HG03354 (cell line): ENCODE results near the gene ADAMTS20.
"Not testable (repeated sequence)": the region's sequence is repeated elsewhere in the genome, so short reads cannot be mapped to it uniquely, and the experiment has no call there.

Source experiments
- ATAC-seq: cut with Tn5 transposase; IDR thresholded peaks from one replicate; pipeline ENCODE4 v1.9.1; 2021; ENCODE audit warnings: mild to moderate bottlenecking; ENCODE audit not compliant: unreplicated experiment, poor library complexity, severe bottlenecking

ADAMTS20 gene

DNA sequence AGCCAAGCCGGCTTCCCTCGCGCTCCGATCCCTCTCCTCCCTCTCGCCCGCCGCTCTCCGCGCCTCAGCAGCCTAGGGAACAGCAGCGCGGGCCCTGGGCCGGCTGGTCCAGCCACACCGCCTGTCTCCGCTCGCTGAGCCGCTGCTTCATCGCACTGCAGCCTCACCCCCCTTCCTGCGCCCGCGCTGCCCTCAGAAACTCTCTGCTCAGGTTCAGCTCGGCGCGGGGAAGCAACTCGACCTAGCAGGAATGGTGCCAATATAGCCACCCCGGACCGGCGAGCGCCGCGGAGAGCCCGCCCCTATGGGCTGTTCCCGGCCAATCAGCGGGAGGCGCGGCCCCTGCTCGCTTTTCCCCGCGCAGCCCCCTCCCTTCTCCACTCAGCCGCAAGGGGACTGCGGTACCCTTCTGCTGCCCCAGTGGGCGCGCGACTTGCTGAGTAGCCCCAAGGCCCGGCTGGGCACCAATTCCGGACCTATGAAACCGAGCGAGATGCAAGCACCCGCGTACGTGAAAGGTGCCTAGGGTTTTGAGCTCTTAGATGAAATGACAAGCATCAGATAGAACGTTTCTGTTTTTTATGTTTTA, at the start of gene ADAMTS20:
TSS of gene ADAMTS20 (minus strand) at position 233 of the 589 bp plus-strand sequence. CDS start 282 bp downstream, outside the sequence.
- ATAC-seq, result no peak

- ATAC-seq, result no peak
Observed at GRCh38 chr12:43599708-43600107, 47.7 kb upstream of the ADAMTS20 start.

- ATAC-seq, result no peak
Observed at GRCh38 chr12:43599066-43599465, 47.1 kb upstream of the ADAMTS20 start.

- no peak for ATAC-seq
Observed at GRCh38 chr12:43590307-43590706, 38.3 kb upstream of the ADAMTS20 start.

- no peak for ATAC-seq
Observed at GRCh38 chr12:43586646-43587245, 34.7 kb upstream of the ADAMTS20 start.

DNA sequence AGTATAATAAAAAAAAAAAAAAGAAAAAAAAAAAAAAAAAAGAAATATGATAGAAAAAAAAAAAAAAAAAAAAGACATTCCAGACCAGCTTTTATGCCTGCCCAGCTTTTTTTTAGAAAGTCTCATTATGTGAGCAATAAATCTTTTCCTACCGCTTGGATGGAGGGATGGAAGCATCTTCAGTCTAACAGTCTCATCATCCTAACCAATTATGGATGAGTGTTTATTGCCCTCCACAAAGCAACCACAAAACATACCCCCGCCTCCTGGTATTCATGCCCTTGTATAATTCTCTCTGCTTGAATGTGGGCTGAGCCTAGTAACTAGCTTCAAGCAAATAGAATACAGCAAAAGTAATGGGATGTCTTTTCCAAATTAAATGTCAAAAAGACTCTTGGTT, 33.7 kb upstream of the ADAMTS20 start:
- no peak for ATAC-seq

- no peak for ATAC-seq
Observed at GRCh38 chr12:43580601-43581000, 28.6 kb upstream of the ADAMTS20 start.

GRCh38 chr12:43579206-43579605, 27.2 kb upstream of the ADAMTS20 start:
- no peak for ATAC-seq

DNA sequence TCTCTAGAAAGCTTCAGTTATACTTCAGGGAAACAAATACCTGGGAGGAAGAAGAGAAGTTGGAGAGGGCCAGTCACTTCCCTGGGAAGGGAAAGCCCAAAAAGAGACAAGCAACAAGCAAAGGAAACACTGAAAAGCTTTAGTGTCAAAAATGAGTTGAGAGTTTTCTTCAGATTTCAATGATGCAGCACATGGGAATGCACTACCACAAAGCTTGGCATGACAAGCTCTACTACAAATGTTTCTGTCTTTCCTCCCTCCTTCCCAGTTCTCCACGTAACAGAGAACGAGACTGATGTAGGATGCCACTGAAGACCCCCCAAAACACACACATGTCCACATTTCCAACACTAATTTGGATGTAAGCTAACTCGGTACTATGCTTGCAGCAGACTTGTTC, 26.8 kb upstream of the ADAMTS20 start:
- ATAC-seq, result no peak

DNA sequence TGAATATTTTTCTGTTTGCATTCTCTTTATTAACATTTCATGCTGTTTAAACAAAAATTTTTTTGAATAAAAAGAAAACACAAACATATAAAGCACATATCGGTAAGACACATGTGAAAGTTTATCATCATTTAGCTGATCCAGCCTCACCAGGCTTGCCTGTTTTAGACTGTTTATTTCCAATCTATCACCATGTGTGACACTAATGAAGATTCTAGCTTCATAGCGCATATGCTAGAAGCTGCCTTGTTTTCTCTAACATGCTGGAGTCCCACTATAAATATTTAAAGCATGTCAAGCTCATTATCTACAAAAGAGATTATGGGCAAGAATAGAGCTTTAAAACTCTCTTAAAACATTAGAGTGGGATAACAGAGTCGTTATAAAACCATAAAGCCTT, 25.4 kb upstream of the ADAMTS20 start:
- ATAC-seq, result no peak

DNA sequence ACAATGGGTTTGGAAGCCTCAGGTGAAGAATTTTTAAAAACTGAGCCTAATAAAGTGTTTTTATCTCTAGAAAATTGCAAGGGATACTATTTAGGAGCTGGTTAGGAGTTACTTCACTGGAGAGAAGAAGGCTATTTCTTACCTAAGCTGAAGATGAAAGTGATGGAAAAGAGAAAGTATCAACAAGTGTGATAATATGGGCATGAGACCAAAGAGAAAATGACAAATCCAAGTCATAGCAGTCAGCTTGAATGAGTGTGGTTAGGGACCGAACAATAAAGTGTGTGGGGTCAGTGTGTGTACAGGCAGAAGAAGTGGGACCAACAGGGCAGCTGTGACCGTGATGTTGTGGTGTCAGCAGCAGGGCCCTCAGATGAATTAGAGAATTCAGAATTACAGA, 24.2 kb upstream of the ADAMTS20 start:
- no peak for ATAC-seq

GRCh38 chr12:43571885-43572284, 19.9 kb upstream of the ADAMTS20 start:
- no peak for ATAC-seq

DNA sequence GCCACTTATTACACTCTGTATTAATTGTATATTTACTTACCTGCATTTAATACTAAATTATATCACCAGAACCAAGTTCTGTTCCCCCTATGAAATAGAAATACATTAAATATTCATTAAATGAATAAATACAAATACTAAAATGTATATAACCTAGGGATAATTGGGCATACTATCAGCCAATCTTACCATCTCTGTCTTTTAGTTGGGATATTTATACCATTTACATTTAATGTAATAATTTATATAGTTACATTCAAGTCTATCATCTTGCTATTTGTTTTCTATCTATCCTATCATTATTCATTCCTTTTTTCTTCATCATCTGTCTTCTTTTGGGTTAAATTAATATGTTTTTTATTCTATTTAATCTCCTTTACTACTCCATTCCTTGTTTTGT, 4.1 kb upstream of the ADAMTS20 start:
- no peak for ATAC-seq

DNA sequence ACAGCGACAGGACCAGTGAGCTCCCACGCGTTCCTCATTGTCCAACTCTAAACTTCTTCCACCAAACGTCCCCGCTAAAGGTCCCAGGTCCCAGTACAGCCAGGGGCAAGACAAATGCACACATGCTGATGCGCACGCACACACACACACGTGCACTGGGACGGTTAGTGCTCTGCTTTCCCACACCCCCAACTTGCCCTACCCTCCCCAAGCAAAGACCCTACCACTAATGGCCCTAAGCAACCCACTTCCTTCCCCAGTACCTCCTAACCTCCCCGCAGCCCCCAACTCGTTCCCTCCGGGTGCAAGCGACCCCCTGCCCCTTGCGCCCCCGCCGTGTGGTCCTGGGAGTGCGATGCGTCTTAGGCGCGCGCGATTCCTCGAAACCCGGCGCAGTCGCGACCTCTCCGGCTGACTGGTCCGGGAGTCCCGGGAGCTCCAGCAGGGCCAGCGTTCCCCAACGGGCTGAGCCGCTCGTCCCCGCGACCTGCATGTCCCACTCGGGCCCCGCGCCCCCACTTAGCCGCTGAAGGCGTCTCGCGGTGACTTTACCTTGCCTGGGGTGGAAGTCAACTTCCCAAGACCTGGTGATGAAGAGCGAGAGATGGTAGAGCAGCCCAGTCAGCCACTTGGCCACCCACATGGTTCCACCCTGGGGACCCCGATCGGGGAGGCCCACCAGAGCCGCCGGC, 578 bp downstream of the ADAMTS20 start:
- no peak for ATAC-seq

GRCh38 chr12:43550831-43551271, 1.2 kb downstream of the ADAMTS20 start:
- ATAC-seq, result no peak

DNA sequence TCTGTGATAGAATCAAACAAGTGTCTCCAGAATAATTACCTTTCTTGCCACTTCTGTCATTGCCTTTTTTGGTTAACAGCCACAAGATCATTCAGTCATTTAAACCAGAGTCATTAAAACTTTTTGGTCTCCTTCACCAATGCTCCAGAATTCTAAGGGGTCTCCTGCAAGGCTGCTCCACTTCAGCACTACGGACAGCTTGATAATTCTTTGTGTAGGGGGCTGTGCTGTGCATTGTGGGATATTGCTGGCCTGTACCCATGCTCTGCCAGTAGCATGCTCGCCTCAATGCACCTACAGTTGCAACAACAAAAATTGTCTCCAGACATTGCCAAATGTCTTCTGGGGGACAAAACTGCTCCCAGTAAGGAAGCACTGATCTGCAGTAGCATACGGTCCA, 7.3 kb downstream of the ADAMTS20 start:
- ATAC-seq, result no peak

- ATAC-seq, result no peak
Observed at GRCh38 chr12:43540470-43540869, 11.5 kb downstream of the ADAMTS20 start.

- not testable (repeated sequence) for ATAC-seq
Observed at GRCh38 chr12:43537675-43538074, 14.3 kb downstream of the ADAMTS20 start.

DNA sequence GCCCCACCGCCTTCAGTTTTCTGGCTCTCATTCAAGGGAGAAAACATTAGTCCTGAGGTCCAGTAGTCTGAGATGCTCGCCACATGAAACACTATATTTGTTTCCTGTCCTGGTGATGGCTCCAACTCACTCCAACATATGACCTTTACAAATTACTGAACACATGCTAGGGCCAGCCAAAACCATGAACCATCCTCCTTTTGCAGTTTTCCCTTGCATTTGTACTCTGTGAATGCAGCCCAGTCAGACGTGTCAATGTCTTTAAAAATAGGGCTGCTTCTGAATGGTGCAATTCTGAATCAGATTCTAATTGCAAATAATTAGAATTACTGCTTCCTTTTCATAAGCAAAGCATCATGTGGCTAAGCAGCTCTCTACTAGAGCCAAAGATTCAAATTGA, 36.0 kb downstream of the ADAMTS20 start:
- ATAC-seq, result no peak

GRCh38 chr12:43501703-43502102, 50.3 kb downstream of the ADAMTS20 start:
- ATAC-seq, result no peak

- ATAC-seq, result no peak
Observed at GRCh38 chr12:43493261-43493797, 58.7 kb downstream of the ADAMTS20 start.
